ENCODE data around the gene VPS72. TPM values are rescaled to one million over a fixed set of nuclear protein-coding genes. Genes with fewer than 3 reads are reported as not detected.
A peak's percentile ranks its signal among the peaks of the same experiment; 100 is the strongest.
"Not testable (repeated sequence)": the region's sequence is repeated elsewhere in the genome, so short reads cannot be mapped to it uniquely, and the experiment has no call there.

VPS72 gene
- total RNA-seq, 4 donors from 2014 or later = 21.5 to 26.9 (median 24.4) TPM

DNA sequence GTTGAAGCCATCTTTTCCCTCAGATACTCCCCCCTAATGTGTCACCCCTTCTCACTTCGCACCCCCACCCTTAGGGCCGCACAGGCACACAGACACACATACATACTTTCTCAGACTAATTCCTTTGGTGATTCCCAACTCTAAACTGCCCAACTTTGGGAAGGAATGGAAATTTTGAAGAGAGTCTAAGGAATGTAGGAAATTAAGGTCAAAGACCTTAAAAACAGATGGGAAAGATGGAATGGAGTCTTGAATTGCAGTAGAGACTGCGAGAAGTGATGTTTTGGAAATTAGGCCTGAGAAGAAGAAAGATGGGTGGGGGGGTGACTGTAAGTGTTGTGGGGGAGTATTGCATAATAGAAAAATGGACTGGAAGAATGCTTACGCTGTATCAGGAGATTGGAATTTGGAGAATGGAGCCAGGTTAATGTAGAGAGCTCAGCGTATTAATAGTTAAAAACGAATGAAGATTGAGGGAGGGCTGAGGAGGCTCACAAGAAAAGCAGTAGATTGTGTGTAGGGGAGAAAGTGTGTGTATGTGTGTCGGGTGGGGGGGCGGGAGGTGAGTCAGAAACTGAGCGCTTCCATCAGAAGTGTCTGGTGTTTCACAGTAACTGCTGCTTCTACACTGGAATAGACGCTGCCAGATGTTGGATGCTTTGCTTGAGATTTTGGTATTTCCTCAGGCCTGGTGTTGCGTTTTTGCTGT, 10.0 kb upstream of the VPS72 start:
- H3K36me3 ChIP-seq = peaks cover 0 to 17% (median 0%) of the 10 kb centered on the region in 3 donors
- peak overlapping the region; percentile 70 to 78 (median 72) for H3K4me3 ChIP-seq
- no peak for TF ChIP-seq POLR2A (IDR thresholded peaks at IDR 0.05)
- TF ChIP-seq, protein P1, sequence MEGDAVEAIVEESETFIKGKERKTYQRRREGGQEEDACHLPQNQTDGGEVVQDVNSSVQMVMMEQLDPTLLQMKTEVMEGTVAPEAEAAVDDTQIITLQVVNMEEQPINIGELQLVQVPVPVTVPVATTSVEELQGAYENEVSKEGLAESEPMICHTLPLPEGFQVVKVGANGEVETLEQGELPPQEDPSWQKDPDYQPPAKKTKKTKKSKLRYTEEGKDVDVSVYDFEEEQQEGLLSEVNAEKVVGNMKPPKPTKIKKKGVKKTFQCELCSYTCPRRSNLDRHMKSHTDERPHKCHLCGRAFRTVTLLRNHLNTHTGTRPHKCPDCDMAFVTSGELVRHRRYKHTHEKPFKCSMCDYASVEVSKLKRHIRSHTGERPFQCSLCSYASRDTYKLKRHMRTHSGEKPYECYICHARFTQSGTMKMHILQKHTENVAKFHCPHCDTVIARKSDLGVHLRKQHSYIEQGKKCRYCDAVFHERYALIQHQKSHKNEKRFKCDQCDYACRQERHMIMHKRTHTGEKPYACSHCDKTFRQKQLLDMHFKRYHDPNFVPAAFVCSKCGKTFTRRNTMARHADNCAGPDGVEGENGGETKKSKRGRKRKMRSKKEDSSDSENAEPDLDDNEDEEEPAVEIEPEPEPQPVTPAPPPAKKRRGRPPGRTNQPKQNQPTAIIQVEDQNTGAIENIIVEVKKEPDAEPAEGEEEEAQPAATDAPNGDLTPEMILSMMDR (IDR thresholded peaks at IDR 0.05) = no peak
- H3K27ac ChIP-seq = peak overlapping the region; percentile 32 to 92 (median 88)
- no peak for DNase-seq
- no peaks in the 10 kb centered on the region for H3K9me3 ChIP-seq
- peaks cover 0 to 43% (median 10%) of the 10 kb centered on the region in 4 donors for H3K4me1 ChIP-seq
- no peaks in the 10 kb centered on the region for H3K27me3 ChIP-seq

- Histone ChIP-seq H3K4me3 (peak within 1 kb of the TSS; percentile 70 to 78 (median 72)), H3K9me3 (no peaks in the 10 kb centered on the region), H3K4me1 (peaks cover 0 to 43% (median 10%) of the 10 kb centered on the region in 4 donors), H3K27me3 (no peaks in the 10 kb centered on the region), H3K27ac (peak within 1 kb of the TSS; percentile 86 to 94 (median 90)), H3K36me3 (peaks cover 0 to 12% (median 0%) of the 10 kb centered on the region in 3 donors)
- TF ChIP-seq, protein P1 (IDR thresholded peaks at IDR 0.05) = no peak
- TF ChIP-seq POLR2A (IDR thresholded peaks at IDR 0.05) = peak; percentile 72 to 78
- peak; percentile 98 to 99 (median 98) for DNase-seq
These were observed 8.5 kb upstream of the VPS72 start, which contains the start of gene PIP5K1A for GRCh38 chr1:151198254-151199127. Gene PIP5K1A (plus strand): TSS chr1:151198552. CDS start chr1:151198997, 445 bp downstream.

GRCh38 chr1:151197863-151198253, 7.9 kb upstream of the VPS72 start:
- TF ChIP-seq, protein P1 (IDR thresholded peaks at IDR 0.05) = no peak
- TF ChIP-seq POLR2A (IDR thresholded peaks at IDR 0.05) = no peak
- H3K4me1 ChIP-seq = peaks cover 0 to 41% (median 10%) of the 10 kb centered on the region in 4 donors
- no peaks in the 10 kb centered on the region for H3K9me3 ChIP-seq
- DNase-seq = peak in 1 of 3 donors; percentile 56
- H3K27ac ChIP-seq = peak overlapping the region; percentile 86 to 94 (median 90)
- no peaks in the 10 kb centered on the region for H3K27me3 ChIP-seq
- H3K4me3 ChIP-seq = peak overlapping the region; percentile 70 to 78 (median 72)
- peaks cover 0 to 7% (median 0%) of the 10 kb centered on the region in 3 donors for H3K36me3 ChIP-seq

DNA sequence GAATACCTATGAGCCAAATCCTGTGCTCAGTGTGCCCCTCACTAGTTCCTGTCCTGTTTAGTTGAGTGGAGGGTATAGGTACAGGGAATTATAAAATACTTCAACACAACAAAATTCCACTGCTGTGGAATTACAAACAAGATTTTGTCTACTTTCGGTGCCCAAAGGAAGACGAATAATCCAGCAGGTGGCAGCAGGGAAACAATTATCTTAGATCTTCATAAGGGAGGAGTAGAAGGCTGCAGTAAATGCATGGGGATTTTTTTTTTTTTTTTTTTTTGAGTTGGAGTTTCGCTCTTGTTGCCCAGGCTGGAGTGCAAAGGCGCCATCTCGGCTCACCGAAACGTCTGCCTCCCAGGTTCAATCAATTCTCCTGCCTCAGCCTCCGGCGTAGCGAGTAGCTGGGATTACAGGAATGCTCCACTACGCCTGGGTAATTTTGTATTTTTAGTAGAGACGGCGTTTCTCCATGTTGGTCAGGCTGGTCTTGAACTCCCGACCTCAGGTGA, 6.3 kb upstream of the VPS72 start:
- H3K4me1 ChIP-seq = peaks cover 0 to 31% (median 10%) of the 10 kb centered on the region in 4 donors
- no peaks in the 10 kb centered on the region for H3K27me3 ChIP-seq
- DNase-seq = peak; percentile 53 to 86 (median 69)
- TF ChIP-seq, protein P1 (IDR thresholded peaks at IDR 0.05) = peak in 5 of 6 experiments; percentile 52 to 84 (median 78)
- TF ChIP-seq POLR2A (IDR thresholded peaks at IDR 0.05) = no peak
- no peaks in the 10 kb centered on the region for H3K9me3 ChIP-seq
- peak overlapping the region in 3 of 4 donors; percentile 76 to 94 (median 87) for H3K27ac ChIP-seq
- H3K36me3 ChIP-seq = no peaks in the 10 kb centered on the region
- peak overlapping the region in 2 of 4 donors; percentile 29 to 42 for H3K4me3 ChIP-seq

GRCh38 chr1:151194894-151195594, 5.0 kb upstream of the VPS72 start:
- not testable (repeated sequence) for H3K9me3 ChIP-seq, H3K36me3 ChIP-seq, H3K27me3 ChIP-seq
- Histone ChIP-seq H3K4me3 (peak overlapping the region in 3 of 4 donors; percentile 24 to 42 (median 36)), H3K4me1 (peaks cover 0 to 18% (median 3%) of the 10 kb centered on the region in 4 donors), H3K27ac (peak overlapping the region in 3 of 4 donors; percentile 76 to 94 (median 87))
- peak; percentile 21 to 92 (median 88) for DNase-seq
- peak; percentile 38 to 39 for TF ChIP-seq POLR2A (IDR thresholded peaks at IDR 0.05)
